GM12891 (cell line): ENCODE results near the gene ABCG5.

Source experiments
- DNase-seq: peaks from one replicate; pipeline ENCODE4 v3.0.0; 2011; ENCODE audit warnings: low spot score; ENCODE audit not compliant: insufficient read length
- FAIRE-seq: peaks from 2 replicates; lab custom pipeline; 2011; peaks lifted over from hg19 to GRCh38; lab: Jason Lieb, UNC
- PAX5 ChIP-seq: IDR thresholded peaks from 2 replicates; pipeline ENCODE4 v1.6.1; 2011; ENCODE audit warnings: low read length, moderate library complexity, mild to moderate bottlenecking; ENCODE audit not compliant: insufficient read depth, severe bottlenecking
- POLR2A ChIP-seq: IDR thresholded peaks from 2 replicates; pipeline ENCODE4 v1.6.1; 2011; ENCODE audit warnings: low read depth, low read length, control low read depth
- POLR2AphosphoS5 ChIP-seq: IDR thresholded peaks from 2 replicates; pipeline ENCODE4 v1.6.1; 2011; ENCODE audit warnings: low read depth, low read length, control low read depth
- POU2F2 ChIP-seq: IDR thresholded peaks from 2 replicates; pipeline ENCODE4 v1.6.1; 2011; ENCODE audit warnings: low read depth, mild to moderate bottlenecking, control low read depth, low read length, moderate library complexity
- SPI1 ChIP-seq: IDR thresholded peaks from 2 replicates; pipeline ENCODE4 v1.6.1; 2011; ENCODE audit warnings: low read depth, low read length, control low read depth
- TAF1 ChIP-seq: IDR thresholded peaks from 2 replicates; pipeline ENCODE4 v1.6.1; 2011; ENCODE audit warnings: low read depth, low read length, control low read depth

Gene ABCG5

DNA sequence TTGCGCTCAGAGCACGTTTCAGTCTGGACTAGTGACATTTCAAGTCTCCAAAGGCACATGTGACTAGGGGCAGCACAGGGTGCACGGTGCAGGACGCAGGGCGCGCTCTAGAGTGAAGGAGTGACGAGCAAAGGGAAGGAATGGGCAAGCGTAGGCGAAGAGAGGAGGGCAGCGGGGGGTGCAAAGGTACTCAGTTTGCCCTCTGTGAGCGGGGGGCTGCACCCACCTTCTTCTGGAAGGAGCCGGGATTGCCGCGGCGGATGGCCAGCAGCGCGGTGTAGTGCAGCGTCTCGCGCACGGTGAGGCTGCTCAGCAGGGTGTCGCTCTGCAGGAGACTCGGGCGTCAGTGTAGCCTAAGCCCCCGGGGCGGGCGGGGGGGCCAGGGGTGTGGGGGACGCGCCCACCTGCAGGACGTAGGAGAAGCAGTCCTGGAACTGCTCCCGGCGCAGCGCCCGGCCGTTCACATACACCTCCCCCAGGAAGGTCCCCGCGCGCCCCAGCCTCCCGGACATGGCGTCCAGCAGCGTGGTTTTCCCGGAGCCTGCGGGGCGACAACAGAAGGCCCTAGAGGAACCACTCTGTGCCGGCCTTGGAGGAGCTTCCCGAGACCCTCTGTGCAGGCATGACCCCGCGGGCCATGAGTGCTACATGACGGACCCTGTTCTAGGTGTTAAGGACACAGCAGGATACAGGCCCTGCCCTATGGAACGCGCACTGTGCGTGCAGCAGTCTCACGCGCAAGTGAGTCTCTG is 6.9 kb downstream of the ABCG5 start:
- FAIRE-seq (no peak), DNase-seq (no peak)
- no peak for TF ChIP-seq POU2F2
- no peak for TF ChIP-seq SPI1
- TF ChIP-seq TAF1: no peak
- no peak for TF ChIP-seq POLR2AphosphoS5
- TF ChIP-seq PAX5: no peak
- TF ChIP-seq POLR2A: no peak

DNA sequence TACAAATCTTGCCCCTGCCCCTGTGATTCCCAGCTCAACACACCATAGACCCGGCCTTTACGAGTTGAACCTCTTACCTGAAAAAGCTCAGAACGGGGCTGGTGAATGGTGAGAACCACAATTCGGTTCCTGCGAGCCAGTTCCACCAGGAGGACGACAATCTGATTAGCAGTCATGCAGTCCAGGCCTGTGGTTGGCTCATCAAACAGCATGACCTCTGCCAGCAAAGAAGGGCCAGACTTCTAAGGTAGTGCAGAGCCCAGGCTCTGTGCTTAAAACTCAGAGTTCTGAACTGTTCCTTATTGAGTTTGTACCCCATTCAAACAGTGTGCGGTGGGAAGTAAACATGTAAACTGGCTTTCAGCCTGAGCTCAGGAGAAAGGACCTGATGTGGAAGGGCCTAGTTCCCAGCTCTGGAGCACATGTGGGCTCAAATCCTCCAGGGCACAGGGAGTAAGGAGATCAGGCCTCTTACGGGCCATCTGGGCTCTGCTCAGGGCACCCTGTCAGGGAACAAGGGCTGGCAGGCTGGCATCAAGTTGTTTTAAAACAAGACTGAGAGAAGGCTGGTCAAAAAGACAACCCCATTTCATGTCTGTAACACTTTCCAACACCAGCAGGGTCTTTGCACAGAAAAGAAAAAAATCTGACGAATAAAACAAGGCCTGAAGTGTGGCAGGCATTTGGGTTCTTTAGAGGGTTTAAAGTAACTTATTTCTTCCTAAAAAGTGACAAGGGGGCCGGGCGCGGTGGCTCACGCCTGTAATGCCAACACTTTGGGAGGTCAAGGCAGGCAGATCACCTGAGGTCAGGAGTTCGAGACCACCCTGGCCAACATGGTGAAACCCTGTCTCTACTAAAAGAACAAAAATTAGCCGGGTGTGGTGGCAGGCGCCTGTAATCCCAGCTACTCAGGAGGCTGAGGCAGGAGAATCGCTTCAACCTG is 12.1 kb downstream of the ABCG5 start:
- no peak for FAIRE-seq
- TF ChIP-seq POU2F2 (no peak), POLR2AphosphoS5 (no peak), TAF1 (no peak), POLR2A (no peak), PAX5 (no peak), SPI1 (no peak)
- no peak for DNase-seq

DNA sequence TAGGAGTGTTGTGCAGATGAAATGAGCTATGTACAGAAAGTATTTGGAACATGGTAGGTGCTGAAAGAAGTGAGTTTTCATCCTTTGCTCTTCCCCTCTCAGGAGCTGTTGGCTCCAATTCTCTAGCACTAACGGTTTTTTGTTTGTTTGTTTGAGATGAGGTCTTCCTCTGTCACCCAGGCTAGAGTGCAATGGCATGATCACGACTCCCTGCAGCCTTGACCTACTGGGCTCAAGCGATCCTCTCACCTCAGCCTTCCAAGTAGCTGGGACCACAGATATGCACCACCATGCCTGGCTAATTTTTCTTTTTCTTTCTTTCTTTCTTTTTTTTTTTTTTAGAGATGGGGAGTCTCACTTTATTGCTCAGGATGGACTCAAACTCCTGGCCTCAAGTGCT is 12.8 kb downstream of the ABCG5 start:
- DNase-seq: no peak
- no peak for FAIRE-seq
- no peak for TF ChIP-seq PAX5
- no peak for TF ChIP-seq SPI1
- TF ChIP-seq POLR2A: no peak
- TF ChIP-seq TAF1: no peak
- TF ChIP-seq POU2F2: no peak
- no peak for TF ChIP-seq POLR2AphosphoS5

DNA sequence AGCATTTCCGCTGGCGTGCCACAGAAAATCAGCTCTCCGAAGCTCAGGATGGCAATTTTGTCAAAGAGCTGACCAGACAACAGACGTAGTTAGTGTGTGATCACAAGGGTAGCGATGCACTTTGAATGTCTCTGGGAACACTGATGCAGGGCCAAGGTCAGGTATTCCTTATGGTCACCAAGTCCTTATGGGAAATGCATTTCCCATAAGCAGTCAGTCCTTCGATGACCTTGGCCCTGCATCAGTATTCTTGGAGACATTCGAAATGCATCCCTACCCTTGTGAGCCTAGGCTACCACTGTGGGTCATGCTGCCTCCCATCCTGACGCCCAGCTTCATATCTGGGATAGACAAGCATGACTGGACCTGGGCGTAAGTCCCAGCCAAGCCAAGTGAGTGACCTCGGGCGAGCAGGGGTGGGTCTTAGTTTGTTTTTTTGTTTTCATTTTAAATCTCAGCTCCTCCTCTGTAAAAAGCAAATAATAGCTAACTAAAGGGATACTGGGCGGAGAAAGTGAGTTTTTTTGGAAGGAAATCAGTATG is 13.6 kb downstream of the ABCG5 start:
- TF ChIP-seq PAX5: no peak
- no peak for TF ChIP-seq TAF1
- TF ChIP-seq POLR2A: no peak
- no peak for TF ChIP-seq POU2F2
- TF ChIP-seq POLR2AphosphoS5: no peak
- no peak for TF ChIP-seq SPI1

DNA sequence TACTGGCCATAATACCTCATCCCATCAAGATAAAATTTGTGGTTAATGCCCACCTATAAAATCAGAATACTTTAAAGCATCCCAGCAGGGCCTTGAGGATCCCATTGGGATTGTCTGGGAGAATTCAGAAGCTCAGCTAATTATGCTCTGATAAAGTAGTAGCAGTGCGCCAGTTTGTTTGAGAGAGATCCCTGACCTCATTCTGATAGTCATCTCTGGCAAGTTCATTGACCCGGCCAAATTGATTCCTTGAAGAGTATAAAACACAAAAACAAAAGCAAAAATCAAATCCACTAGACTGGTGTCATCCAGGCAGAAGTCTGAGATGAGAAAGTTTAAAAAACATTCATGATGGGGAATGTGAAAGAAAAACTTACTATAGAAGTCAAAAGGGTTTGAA is 14.1 kb downstream of the ABCG5 start:
- FAIRE-seq (no peak), DNase-seq (no peak)
- TF ChIP-seq PAX5 (no peak), POLR2A (no peak), POU2F2 (no peak), POLR2AphosphoS5 (no peak), TAF1 (no peak), SPI1 (no peak)

More for the DNA sequence above, 13.6 kb downstream of the ABCG5 start:
- FAIRE-seq: no peak
- DNase-seq: no peak

DNA sequence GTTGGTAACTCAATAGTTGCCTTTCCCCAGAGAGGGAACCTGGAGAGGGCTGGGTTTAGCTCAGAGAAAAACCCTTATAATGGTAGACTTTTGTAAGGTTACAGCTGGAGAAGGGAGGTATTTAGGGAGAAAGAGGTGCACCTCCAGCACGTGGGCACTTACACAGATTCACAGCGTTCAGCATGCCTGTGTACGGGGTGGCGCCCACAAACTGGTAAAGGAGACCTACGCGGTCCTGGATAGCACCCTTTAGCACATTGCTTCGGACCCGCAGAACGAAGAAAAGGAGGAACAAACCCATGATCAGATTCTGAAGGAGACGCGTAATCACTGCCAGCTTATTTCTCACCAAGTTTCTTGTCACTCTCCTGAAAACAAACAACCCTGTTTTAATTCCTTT is 14.9 kb downstream of the ABCG5 start:
- FAIRE-seq: no peak
- TF ChIP-seq PAX5 (no peak), POLR2AphosphoS5 (no peak), POU2F2 (no peak), TAF1 (no peak), POLR2A (no peak), SPI1 (no peak)
- DNase-seq: no peak

DNA sequence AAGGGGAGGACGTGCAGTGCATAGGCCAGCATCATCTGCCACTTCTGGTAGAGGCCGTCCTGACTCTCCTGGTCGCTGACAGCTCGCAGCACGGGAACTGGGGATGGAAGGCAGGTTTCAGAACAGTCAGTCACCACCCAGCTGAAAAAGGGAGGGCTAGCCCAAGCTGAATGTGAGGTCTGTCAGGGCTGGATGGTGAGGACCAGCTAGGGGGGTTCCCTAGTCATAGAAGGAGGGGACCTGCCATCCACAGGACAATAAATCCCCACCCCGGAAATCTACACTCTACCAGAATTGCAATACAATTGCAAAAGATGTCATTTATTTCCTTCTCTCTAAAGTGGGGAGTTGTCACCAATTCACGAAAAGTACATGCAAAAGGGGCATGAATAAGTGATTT is 15.8 kb downstream of the ABCG5 start:
- TF ChIP-seq POLR2A: no peak
- no peak for TF ChIP-seq POLR2AphosphoS5
- no peak for TF ChIP-seq POU2F2
- no peak for TF ChIP-seq TAF1
- no peak for FAIRE-seq
- no peak for DNase-seq

DNA sequence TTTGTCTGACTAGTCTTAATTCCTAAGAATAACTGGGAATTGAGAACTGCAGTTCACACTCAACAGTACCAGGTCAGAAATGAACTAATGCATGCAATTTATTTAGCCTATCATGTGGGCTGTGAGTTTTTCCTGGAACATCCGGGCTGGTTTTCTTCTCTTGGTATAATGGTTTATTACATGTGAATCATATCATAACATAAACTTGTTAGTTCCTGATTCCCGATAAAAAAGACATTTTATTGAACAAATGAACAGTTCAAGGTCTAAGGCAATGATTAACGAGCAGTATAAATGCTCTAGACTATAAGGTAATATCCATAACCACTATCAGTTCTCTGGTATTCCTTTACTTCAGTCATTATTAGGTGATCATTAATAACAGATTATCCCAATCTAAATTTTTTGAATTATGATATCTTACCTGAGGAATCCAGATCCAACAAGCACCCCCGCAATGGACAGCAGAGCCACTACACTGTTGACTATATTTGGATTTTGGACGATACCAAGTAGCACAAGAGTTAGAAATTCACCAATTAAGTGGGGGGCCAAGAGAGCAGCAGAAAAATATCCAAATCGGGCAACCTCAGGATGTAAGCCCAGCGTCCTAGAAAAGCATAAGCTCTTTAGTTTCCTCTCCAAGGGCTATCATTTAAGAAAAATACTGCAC is 19.0 kb downstream of the ABCG5 start:
- no peak for FAIRE-seq
- TF ChIP-seq POU2F2: no peak
- no peak for TF ChIP-seq POLR2A
- no peak for DNase-seq

DNA sequence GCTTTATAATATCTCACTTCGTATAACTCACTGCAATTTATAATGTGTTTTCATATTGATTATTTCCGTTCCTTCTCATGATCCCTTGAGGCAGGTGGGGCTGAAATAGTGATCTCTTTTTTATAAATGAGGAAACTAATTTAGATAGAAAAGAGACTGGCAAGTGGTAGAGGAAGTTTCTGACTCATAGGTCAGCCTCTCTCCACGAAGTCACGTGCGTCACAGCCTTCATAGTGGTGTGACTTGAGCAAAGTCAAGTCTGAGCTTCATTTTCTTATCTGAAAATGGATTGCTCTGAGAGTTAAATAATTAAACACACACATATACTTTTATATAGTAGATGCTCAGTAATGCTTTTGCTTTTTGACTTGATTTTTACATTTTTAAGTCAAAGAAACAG is 19.9 kb downstream of the ABCG5 start:
- DNase-seq: no peak
- no peak for FAIRE-seq
- TF ChIP-seq POU2F2 (no peak), POLR2AphosphoS5 (no peak), SPI1 (no peak), POLR2A (no peak), PAX5 (no peak)
